Fibroblast of skin of left biceps (primary cell): ENCODE results near the gene LCN2.

Source experiments
- DNase-seq, 2 experiments: peaks; one replicate each; pipeline ENCODE4 v3.0.0-alpha.2; 2013; ENCODE audit warnings: low read depth in 2 of 2

Gene LCN2

GRCh38 chr9:128192601-128193371, 43.5 kb downstream of the LCN2 start:
- DNase-seq: peak; percentile 60 to 64

GRCh38 chr9:128193469-128194096, 44.3 kb downstream of the LCN2 start:
- no peak for DNase-seq

GRCh38 chr9:128201441-128202369, 52.5 kb downstream of the LCN2 start:
- no peak for DNase-seq

GRCh38 chr9:128202648-128203023, 53.4 kb downstream of the LCN2 start:
- no peak for DNase-seq
